Occipital lobe (tissue), 2 donors: ENCODE results near the gene CLIC6. TPM values are rescaled to one million over a fixed set of nuclear protein-coding genes. Genes with fewer than 3 reads are reported as not detected.
"Not testable (repeated sequence)": the region's sequence is repeated elsewhere in the genome, so short reads cannot be mapped to it uniquely, and the experiment has no call there.

ENCODE experiments used
- DNase-seq: peaks from one replicate; lab custom pipeline; 2025; lab: John Stamatoyannopoulos, UW
- total RNA-seq: library from RNA; depleted of rRNA; stranded (reverse); fragments of >200 nt; gene quantifications from one replicate; pipeline ENCODE4 v1.2.3, GENCODE V29; 2014

The CLIC6 gene
- total RNA-seq, 1 donor from 2014 or later = 0.31 TPM

DNA sequence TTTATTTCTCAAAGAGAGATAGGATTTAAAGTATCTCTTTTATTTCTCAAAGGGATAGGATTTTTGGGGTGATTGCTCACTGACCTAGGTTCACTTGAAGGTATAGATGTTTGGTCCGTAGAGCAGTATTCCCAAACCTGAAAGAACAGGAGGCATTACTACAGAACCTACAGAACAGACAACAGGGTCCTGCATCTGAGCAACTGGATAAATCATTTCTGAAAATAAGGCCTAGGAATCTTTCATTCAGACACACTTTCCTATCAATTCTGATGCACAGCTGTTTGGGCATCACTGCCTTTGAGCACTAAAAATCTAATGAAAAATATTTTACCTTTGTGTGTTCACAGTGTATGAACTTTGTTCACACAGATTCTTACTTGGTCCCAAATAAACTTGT, 17.2 kb upstream of the CLIC6 start:
- no peak for DNase-seq

- DNase-seq = no peak
These were observed 15.3 kb upstream of the CLIC6 start for GRCh38 chr21:34653522-34653921.

DNA sequence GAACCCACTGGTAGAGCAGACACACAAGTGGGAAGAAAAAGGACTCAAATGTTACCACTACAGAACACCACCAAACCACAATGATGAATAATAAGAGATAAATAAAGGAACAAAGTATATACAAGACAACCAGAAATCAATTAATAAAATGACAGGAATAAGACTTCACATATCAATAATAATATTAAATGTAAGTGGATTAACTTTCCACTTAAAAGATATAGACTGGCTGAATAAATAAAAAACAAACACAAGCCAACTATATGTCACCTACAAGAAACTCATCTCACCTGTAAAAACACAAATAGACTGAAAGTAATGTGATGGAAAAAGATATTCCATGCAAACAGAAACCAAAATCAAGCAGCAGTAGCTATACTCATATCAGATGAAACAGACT, 6.9 kb upstream of the CLIC6 start:
- no peak for DNase-seq

DNA sequence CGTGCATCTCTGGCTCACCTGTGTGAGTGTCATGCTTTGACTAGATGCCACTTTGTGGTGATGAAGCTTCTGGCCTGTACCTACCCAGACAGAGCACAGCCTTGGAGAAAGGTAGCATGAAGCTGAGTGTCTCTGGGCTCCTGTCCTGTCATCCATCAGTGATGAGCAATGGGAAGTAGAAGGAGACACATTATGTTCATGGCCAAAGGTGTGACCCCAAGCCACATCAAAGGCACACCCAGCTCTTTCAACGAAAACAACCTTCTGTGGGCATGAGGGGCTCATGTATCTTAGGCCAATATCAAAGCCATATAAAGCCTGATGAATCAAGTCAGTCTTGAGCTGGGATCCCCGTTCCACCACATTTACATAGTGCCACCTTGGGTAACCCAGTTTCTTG, 1.0 kb upstream of the CLIC6 start:
- DNase-seq = no peak

DNA sequence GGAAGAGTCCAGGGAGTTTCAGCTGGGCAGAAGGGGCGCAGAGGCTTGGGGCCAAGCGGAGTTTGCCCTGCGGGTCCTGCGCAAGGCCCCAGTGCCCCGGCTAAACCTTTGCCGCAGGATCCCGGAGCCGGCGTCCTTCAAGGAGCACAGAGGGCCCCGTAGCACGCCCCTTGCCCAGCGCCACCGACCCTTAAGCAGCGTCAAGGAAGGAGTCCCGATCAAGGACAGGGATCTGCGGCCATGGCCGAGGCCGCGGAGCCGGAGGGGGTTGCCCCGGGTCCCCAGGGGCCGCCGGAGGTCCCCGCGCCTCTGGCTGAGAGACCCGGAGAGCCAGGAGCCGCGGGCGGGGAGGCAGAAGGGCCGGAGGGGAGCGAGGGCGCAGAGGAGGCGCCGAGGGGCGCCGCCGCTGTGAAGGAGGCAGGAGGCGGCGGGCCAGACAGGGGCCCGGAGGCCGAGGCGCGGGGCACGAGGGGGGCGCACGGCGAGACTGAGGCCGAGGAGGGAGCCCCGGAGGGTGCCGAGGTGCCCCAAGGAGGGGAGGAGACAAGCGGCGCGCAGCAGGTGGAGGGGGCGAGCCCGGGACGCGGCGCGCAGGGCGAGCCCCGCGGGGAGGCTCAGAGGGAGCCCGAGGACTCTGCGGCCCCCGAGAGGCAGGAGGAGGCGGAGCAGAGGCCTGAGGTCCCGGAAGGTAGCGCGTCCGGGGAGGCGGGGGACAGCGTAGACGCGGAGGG, 520 bp downstream of the CLIC6 start:
- DNase-seq = no peak

DNA sequence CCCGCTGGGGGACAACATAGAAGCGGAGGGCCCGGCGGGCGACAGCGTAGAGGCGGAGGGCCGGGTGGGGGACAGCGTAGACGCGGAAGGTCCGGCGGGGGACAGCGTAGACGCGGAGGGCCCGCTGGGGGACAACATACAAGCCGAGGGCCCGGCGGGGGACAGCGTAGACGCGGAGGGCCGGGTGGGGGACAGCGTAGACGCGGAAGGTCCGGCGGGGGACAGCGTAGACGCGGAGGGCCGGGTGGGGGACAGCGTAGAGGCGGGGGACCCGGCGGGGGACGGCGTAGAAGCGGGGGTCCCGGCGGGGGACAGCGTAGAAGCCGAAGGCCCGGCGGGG, 1.1 kb downstream of the CLIC6 start:
- DNase-seq = not testable (repeated sequence)

DNA sequence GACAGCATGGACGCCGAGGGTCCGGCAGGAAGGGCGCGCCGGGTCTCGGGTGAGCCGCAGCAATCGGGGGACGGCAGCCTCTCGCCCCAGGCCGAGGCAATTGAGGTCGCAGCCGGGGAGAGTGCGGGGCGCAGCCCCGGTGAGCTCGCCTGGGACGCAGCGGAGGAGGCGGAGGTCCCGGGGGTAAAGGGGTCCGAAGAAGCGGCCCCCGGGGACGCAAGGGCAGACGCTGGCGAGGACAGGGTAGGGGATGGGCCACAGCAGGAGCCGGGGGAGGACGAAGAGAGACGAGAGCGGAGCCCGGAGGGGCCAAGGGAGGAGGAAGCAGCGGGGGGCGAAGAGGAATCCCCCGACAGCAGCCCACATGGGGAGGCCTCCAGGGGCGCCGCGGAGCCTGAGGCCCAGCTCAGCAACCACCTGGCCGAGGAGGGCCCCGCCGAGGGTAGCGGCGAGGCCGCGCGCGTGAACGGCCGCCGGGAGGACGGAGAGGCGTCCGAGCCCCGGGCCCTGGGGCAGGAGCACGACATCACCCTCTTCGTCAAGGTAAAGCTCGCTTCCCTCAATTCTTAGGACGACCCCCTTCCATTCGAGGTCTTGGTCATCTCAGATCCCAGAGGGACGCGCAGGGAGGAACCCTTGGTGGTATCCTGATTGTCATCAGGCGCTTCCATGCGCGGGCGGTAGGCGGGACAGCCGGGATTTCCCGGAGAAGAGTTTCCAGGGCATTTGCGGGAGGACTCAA, 1.6 kb downstream of the CLIC6 start:
- DNase-seq = no peak

DNA sequence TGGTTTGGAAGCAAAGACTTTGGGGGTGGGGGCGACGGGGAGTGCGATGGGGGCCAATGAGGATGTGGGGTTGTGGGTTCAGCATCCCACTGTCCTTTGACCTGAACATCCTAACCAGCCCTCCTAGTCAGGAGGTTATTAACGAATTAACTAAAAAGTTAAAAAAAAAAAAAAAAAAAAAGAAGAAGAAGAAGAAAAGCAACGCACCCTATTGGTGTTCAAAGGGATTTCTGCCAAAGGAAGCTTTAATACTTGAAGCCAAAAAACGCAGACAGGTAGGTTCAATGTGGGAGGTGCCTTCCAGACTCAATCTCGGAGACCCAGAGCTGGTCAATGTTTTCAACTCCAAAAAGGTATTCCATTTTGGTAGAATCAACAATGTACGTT, 2.2 kb downstream of the CLIC6 start:
- DNase-seq = no peak

- DNase-seq = no peak
These were observed 2.7 kb downstream of the CLIC6 start for GRCh38 chr21:34671462-34671861.

DNA sequence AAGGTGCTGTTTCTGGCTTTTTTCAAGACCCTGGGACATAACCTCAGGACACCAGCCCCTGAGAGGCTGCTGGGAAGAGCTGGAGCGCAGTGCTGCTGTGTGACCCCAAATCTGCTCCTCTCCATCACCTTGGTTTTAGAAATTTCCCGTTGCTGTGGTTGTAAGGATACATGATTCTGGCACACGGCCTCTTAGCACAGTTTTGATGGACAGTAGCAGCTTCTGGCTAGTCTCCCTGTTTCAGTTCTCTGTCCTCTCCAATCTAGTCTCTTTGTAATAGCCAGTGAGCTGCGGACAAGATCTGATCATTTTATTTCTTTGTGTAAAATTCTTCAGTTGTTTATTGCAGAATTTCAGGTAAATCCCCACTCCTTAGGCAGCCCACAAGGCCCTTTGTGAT, 3.1 kb downstream of the CLIC6 start:
- DNase-seq = no peak

DNA sequence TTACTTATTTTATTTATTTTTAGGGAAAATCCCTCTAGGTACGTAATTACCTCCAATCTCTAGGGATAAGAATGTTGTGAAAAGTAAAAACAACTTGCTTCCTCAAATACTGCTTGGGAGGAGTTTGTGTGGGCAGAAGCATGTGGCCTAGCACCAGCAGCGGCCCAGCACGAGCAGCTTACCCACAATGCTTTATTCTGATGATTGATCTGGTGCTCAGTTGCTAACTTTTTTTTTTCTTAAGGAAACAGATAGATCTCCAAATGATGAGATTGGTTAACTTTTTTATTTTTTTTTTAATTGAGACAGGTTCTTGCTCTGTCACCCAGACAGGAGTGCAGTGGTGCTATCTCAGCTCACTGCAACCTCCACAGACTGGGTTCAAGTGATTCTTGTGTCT, 4.2 kb downstream of the CLIC6 start:
- DNase-seq = no peak

DNA sequence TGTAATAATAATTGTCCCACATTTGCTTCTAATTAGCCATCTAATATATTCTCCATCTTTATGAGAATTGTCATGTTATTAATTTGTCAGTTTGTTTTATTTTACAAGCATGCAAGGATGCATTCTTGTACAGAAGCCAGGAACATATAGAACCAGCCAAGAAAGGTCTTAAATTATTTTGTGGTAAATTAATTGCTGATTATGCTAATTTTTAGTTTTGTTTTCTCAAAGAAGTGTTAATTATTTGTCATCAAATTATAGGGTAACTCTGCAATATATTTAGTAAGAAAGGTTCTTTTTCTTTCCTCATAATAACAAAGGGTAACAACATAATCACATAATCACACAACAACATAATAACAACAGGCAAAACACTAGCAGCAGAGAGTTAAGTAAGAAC, 5.7 kb downstream of the CLIC6 start:
- no peak for DNase-seq

- DNase-seq = no peak
These were observed 7.1 kb downstream of the CLIC6 start for GRCh38 chr21:34675871-34676270.

DNA sequence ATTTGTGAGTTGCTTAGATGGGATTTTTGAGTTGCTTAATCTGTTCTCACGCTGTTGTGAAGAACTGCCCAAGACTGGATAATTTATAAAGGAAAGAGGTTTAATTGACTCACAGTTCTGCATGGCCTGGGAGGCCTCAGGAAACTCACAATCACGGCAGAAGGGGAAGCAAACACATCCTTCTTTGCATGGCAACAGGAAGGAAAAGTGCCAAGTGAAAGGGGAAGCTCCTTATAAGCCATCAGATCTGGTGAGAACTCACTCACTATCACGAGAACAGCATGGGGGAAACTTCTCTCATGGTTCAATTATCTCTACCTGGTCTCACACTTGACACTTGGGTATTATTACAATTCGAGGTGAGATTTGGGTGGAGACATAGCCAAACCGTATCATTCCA, 10.3 kb downstream of the CLIC6 start:
- DNase-seq = no peak

- DNase-seq = no peak
These were observed 15.5 kb downstream of the CLIC6 start for GRCh38 chr21:34684174-34684876.

DNA sequence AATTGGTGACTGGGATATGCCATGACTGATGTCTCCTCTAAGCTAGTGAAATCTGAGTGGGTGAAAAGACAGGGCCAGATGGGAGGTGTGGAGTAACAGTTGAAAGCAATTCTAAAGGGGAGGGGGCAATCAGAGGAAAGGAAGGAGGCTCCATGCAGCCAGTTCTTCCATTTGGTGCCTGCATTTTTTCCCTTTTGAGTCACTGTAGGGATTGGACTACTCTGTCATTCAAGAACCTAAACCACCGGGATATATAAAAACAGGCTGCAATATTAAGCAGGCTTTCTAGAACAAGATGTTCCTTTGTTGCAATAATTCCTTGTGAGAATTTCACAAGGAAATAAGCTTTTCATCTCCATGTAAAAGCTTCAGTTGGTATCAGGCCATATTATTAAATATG, 18.3 kb downstream of the CLIC6 start:
- DNase-seq = no peak

GRCh38 chr21:34687745-34688144, 19.0 kb downstream of the CLIC6 start:
- no peak for DNase-seq

- DNase-seq = no peak
These were observed 19.4 kb downstream of the CLIC6 start for GRCh38 chr21:34688145-34688544.

DNA sequence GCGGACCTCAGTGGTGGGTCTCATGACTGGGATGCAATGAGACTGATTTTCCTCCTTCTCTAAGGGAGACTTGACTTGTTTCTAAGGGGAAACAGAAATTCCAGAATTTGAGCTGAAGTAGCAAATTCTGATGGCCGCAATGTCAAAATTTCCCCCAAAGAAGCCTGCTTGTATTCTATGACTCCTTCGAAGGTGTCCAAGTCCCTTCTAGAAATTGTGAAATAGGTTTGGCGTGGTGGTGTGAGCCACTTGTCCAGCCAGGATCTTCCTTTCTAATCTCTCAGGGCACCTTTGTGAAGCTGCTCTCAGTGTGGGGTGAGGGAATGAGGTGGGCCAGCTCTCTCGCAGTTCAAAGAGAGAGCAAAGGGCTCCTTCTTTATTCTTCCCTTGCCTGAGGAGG, 19.9 kb downstream of the CLIC6 start:
- DNase-seq = no peak

- no peak for DNase-seq
These were observed 21.4 kb downstream of the CLIC6 start for GRCh38 chr21:34690041-34690792.

- no peak for DNase-seq
These were observed 22.0 kb downstream of the CLIC6 start for GRCh38 chr21:34690793-34691175.

- DNase-seq = no peak
These were observed 22.7 kb downstream of the CLIC6 start for GRCh38 chr21:34691390-34692032.
